ENCODE data around the gene MVD. TPM values are rescaled to one million over a fixed set of nuclear protein-coding genes. Genes with fewer than 3 reads are reported as not detected.

Gene MVD
- total RNA-seq, 4 donors from 2014 or later, result 32.7 to 49.4 (median 39.9) TPM

DNA sequence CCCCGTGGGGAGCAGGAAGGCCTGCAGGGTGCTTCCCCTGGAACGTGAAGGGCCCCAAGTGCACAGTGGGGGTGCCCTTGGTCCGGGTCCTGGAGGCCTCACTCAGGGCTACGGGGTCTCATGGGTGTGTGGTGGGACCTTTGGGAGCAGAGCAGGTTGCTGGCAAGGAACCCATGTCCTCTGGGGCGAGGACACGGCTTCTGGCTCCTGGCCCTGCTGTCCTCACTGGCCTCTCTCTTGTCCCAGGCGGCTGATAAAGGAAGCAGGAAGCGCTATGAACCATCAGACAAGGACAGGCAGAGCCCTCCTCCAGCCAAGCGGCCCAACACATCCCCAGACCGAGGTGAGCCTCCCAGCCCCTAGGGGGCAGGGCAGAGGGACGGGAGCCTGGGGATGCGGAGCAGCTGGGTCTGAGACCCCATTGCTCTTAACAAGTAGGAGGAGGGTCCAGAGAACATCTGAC, 34.3 kb downstream of the MVD start:
- WGBS, 2 donors, result 70 to 76% methylated on average over 10 to 11 of the region's 12 CpGs
- no peak overlapping the region for H3K4me3 ChIP-seq
- TF ChIP-seq EP300 (IDR thresholded peaks at IDR 0.05), result no peak
- TF ChIP-seq POLR2A (IDR thresholded peaks at IDR 0.05), result no peak
- TF ChIP-seq, protein P1, sequence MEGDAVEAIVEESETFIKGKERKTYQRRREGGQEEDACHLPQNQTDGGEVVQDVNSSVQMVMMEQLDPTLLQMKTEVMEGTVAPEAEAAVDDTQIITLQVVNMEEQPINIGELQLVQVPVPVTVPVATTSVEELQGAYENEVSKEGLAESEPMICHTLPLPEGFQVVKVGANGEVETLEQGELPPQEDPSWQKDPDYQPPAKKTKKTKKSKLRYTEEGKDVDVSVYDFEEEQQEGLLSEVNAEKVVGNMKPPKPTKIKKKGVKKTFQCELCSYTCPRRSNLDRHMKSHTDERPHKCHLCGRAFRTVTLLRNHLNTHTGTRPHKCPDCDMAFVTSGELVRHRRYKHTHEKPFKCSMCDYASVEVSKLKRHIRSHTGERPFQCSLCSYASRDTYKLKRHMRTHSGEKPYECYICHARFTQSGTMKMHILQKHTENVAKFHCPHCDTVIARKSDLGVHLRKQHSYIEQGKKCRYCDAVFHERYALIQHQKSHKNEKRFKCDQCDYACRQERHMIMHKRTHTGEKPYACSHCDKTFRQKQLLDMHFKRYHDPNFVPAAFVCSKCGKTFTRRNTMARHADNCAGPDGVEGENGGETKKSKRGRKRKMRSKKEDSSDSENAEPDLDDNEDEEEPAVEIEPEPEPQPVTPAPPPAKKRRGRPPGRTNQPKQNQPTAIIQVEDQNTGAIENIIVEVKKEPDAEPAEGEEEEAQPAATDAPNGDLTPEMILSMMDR (IDR thresholded peaks at IDR 0.05), result no peak
- no peaks in the 10 kb centered on the region for H3K27me3 ChIP-seq
- H3K36me3 ChIP-seq, result peaks cover 0 to 100% (median 23%) of the 10 kb centered on the region in 3 donors
- no peak for DNase-seq (ENCODE audit: low spot score in 2 of 2)
- peaks cover 0 to 3% (median under 1%) of the 10 kb centered on the region in 4 donors for H3K4me1 ChIP-seq
- H3K9me3 ChIP-seq, result no peaks in the 10 kb centered on the region
- no peak overlapping the region for H3K27ac ChIP-seq

DNA sequence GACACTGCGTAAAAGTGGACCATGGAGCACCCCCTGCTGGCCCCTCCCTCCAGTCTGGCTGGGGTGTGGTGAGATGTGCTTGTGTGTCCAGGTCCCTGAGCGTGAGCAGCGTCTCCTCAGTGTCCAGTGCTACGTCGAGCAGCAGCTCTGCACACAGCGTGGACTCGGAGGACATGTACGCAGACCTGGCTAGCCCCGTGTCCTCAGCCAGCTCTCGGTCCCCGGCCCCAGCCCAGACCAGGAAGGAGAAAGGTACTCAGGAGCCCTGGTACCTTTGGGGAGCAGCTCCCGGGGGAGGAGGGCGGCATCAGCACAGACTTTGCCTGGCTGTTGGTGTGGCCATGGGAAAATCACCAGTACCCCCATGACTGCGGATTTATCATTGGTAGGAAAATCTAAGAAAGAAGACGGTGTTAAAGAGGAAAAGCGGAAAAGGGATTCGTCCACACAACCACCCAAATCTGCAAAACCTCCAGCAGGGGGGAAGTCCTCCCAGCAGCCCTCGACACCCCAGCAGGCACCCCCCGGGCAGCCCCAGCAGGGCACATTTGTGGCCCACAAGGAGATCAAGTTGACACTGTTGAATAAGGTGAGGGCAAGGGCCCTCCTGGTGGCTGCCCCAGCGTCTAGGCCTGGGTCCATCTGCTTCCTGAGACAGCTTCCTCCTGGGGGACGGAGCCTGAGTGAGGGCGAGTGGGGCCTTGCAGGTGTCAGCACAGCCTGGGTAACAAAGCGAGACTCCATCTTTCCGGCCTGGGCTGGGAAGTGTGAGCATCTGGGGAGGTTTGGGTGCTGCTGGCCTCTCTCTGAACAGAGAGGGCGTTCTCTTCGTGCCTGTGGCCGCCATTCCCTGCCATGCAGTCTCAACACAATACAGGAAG, 35.1 kb downstream of the MVD start:
- Histone ChIP-seq H3K4me1 (no peaks in the 10 kb centered on the region), H3K9me3 (no peaks in the 10 kb centered on the region), H3K27ac (no peak overlapping the region), H3K27me3 (no peaks in the 10 kb centered on the region), H3K4me3 (no peak overlapping the region), H3K36me3 (peaks cover 0 to 100% (median 31%) of the 10 kb centered on the region in 3 donors)
- no peak for DNase-seq (ENCODE audit: low spot score in 2 of 2)
- 95 to 96% methylated on average over 23 to 27 of the region's 27 CpGs for WGBS, 2 donors
- TF ChIP-seq EP300 (IDR thresholded peaks at IDR 0.05), result no peak

DNA sequence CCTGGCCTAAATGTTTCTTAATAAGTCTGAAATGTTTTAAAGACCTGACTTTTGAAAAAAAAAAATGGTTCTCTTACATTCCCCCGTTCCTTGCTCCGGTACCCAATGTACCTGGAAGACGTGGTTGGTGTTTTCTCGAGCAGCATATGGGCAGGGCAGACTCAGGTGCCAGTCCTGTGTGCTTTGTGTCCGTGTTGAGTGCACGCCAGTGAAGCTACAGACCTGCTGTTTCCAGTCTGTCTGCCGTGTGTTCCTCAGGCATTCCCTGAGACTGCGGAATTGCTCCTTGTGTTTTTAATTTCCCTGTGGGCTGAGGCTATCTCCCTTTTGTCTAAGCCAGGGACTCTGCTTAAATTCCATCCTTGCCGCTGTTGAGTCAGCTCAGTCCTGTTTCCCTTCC, 36.2 kb downstream of the MVD start:
- H3K27me3 ChIP-seq, result no peaks in the 10 kb centered on the region
- H3K9me3 ChIP-seq, result no peaks in the 10 kb centered on the region
- no peak for TF ChIP-seq POLR2A (IDR thresholded peaks at IDR 0.05)
- TF ChIP-seq EP300 (IDR thresholded peaks at IDR 0.05), result no peak
- TF ChIP-seq, protein P1 (IDR thresholded peaks at IDR 0.05), result no peak
- no peak overlapping the region for H3K4me3 ChIP-seq
- peaks cover 0 to 98% (median 36%) of the 10 kb centered on the region in 3 donors for H3K36me3 ChIP-seq
- H3K4me1 ChIP-seq, result no peaks in the 10 kb centered on the region
- WGBS, 2 donors, result 89 to 95% methylated on average over 9 of the region's 9 CpGs
- H3K27ac ChIP-seq, result no peak overlapping the region
- no peak for DNase-seq (ENCODE audit: low spot score in 2 of 2)

DNA sequence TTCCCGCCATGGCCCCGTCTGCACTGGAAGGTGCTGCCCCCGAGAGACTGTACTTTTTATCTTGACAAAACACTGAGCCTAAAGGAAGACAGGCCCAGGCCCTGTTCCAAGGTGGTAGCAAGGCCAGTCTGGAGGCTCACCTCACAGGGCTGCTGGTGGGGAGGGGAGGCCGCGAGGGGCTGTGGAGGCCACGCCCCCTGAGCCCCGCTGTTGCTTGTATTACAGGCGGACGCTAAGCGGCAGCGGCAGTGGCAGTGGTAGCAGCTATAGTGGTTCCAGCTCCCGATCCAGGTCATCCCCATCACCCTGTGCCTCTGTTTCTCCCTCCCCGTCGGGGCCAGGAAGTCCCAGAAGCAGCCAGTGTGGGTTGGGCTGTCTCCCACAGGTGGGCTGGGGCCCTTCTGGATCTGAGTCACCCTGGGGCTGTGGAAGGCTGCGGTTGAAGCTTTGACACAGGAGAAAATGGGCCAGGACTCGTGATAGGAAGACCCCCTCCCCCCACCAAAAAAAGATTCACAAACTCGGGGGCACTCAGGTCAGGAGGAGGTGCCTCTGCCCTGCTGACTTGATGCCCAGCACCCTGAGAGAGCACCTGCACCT, 37.8 kb downstream of the MVD start:
- no peak overlapping the region for H3K4me3 ChIP-seq
- TF ChIP-seq, protein P1 (IDR thresholded peaks at IDR 0.05), result no peak
- TF ChIP-seq POLR2A (IDR thresholded peaks at IDR 0.05), result no peak
- TF ChIP-seq EP300 (IDR thresholded peaks at IDR 0.05), result no peak
- no peak overlapping the region for H3K27ac ChIP-seq
- 82 to 87% methylated on average over 15 to 17 of the region's 17 CpGs for WGBS, 2 donors
- H3K4me1 ChIP-seq, result no peaks in the 10 kb centered on the region
- no peak for DNase-seq (ENCODE audit: low spot score in 2 of 2)
- H3K36me3 ChIP-seq, result peaks cover 0 to 84% (median 28%) of the 10 kb centered on the region in 3 donors
- H3K27me3 ChIP-seq, result no peaks in the 10 kb centered on the region
- H3K9me3 ChIP-seq, result no peaks in the 10 kb centered on the region

DNA sequence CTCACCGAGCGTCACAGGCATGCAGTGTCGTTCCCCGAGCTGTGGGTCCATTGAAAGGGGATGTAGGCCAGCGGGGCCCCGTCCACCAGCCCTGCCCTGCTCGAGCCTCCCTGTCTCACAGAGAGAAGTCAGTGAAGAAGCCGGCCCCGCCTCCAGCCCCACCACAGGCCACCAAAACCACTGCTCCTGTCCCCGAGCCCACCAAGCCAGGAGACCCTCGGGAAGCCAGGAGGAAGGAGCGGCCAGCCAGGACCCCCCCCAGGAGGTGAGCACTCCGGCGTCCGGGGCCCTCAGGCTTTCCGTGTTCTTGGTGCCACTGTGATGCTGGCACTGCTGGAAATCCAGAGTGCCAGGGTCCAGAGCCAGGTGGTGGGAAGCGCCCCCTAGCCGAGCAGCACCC, 38.4 kb downstream of the MVD start:
- WGBS, 2 donors, result 91 to 92% methylated on average over 15 to 16 of the region's 18 CpGs
- no peaks in the 10 kb centered on the region for H3K4me1 ChIP-seq
- H3K27me3 ChIP-seq, result no peaks in the 10 kb centered on the region
- peaks cover 0 to 84% (median 28%) of the 10 kb centered on the region in 3 donors for H3K36me3 ChIP-seq
- H3K4me3 ChIP-seq, result no peak overlapping the region
- H3K9me3 ChIP-seq, result no peaks in the 10 kb centered on the region
- H3K27ac ChIP-seq, result no peak overlapping the region
- TF ChIP-seq, protein P1 (IDR thresholded peaks at IDR 0.05), result no peak
- TF ChIP-seq EP300 (IDR thresholded peaks at IDR 0.05), result no peak
- no peak for TF ChIP-seq POLR2A (IDR thresholded peaks at IDR 0.05)
- no peak for DNase-seq (ENCODE audit: low spot score in 2 of 2)

Measured in tibial nerve (tissue), 4 donors.